ENCODE data around the gene RAET1L.

GRCh38 chr6:150004783-150005717 lies 20.3 kb downstream of the RAET1L start:
- TF ChIP-seq, protein P1, sequence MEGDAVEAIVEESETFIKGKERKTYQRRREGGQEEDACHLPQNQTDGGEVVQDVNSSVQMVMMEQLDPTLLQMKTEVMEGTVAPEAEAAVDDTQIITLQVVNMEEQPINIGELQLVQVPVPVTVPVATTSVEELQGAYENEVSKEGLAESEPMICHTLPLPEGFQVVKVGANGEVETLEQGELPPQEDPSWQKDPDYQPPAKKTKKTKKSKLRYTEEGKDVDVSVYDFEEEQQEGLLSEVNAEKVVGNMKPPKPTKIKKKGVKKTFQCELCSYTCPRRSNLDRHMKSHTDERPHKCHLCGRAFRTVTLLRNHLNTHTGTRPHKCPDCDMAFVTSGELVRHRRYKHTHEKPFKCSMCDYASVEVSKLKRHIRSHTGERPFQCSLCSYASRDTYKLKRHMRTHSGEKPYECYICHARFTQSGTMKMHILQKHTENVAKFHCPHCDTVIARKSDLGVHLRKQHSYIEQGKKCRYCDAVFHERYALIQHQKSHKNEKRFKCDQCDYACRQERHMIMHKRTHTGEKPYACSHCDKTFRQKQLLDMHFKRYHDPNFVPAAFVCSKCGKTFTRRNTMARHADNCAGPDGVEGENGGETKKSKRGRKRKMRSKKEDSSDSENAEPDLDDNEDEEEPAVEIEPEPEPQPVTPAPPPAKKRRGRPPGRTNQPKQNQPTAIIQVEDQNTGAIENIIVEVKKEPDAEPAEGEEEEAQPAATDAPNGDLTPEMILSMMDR (IDR thresholded peaks at IDR 0.05; ENCODE audit: borderline replicate concordance, extremely low read depth, low read length, poor library complexity, severe bottlenecking): peak; percentile 26
- no peak for TF ChIP-seq EZH2 (IDR thresholded peaks at IDR 0.05; ENCODE audit: borderline replicate concordance, low read depth, low read length, severe bottlenecking)
